Uterus (tissue), 2 donors: ENCODE measurements around the gene LARGE2.

Experiments
- POLR2A ChIP-seq, 2 donors: fragments of 450-650 bp; IDR thresholded peaks; one replicate each; pipeline ENCODE4 v1.6.1; 2016; ENCODE audit warnings: antibody characterized with exemption in 2 of 2, mild to moderate bottlenecking in 1 of 2, moderate library complexity in 1 of 2
- TF ChIP-seq, protein P1 (sequence below), 4 experiments: fragments of 200-600 bp in 2 of 4; fragments of 450-650 bp in 2 of 4; sonication (generic) in 2 of 4; IDR thresholded peaks; one replicate each; pipeline ENCODE4 v1.5.1; 2016 to 2019; ENCODE audit warnings: antibody characterized with exemption in 4 of 4, mild to moderate bottlenecking in 2 of 4, moderate library complexity in 1 of 4

DNA sequence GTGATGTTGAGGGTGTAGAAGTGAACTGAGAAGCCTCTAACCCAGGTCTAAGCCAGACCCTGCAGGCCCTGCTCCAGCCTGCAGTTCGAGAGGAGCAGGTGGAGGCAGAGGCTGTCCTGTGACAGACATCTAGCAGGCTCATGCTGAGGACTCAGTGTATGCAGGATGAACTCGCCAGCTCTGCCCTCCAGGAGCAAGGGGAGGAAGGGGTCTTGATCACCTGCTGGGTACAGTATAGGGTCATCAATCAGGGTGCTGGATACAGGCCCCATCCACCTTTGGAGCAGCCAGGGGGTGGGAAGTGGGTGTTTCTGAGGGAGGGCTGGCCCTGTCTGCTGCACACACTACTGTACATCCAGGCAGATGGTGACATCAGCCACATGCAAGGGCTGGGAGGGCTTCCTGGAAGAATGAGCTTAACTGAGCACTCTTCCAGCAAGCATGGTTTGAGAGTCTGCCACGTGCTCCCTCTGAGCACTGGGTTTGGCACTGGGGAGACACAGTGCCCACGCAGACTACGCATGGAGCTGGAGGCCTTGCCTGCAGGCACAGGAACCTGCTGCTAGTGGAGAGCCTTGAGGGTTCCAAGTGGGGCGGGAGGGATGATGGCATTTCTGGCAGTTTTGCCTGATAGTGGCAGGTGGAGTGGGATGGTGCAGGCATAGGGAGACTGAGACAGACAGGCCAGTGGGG is 27.8 kb upstream of the LARGE2 start:
- TF ChIP-seq POLR2A (IDR thresholded peaks at IDR 0.05) = no peak
- TF ChIP-seq, protein P1, sequence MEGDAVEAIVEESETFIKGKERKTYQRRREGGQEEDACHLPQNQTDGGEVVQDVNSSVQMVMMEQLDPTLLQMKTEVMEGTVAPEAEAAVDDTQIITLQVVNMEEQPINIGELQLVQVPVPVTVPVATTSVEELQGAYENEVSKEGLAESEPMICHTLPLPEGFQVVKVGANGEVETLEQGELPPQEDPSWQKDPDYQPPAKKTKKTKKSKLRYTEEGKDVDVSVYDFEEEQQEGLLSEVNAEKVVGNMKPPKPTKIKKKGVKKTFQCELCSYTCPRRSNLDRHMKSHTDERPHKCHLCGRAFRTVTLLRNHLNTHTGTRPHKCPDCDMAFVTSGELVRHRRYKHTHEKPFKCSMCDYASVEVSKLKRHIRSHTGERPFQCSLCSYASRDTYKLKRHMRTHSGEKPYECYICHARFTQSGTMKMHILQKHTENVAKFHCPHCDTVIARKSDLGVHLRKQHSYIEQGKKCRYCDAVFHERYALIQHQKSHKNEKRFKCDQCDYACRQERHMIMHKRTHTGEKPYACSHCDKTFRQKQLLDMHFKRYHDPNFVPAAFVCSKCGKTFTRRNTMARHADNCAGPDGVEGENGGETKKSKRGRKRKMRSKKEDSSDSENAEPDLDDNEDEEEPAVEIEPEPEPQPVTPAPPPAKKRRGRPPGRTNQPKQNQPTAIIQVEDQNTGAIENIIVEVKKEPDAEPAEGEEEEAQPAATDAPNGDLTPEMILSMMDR (IDR thresholded peaks at IDR 0.05) = no peak
